Adrenal gland (tissue), 12 donors: ENCODE data around the gene BCL7A. TPM values are rescaled to one million over a fixed set of nuclear protein-coding genes. Genes with fewer than 3 reads are reported as not detected.

Experiments used
- DNase-seq, 7 donors: peaks; one replicate each; pipeline ENCODE4 v3.0.0-alpha.2; 2019 to 2020
- H3K27ac ChIP-seq, 5 donors: fragments of 200-600 bp; sonication (generic) in 4 of 5; 1 replicate in 3 of 5; 2 replicates in 2 of 5; pipeline versions ENCODE4 v1.5.1 to v1.8.0; 2016 to 2020; ENCODE audit warnings: mild to moderate bottlenecking in 1 of 5
- H3K27me3 ChIP-seq: fragments of 200-600 bp; 2 replicates; pipeline ENCODE4 v1.8.0; 2021
- H3K36me3 ChIP-seq, 2 donors: fragments of 200-600 bp; replicated peaks in 1 of 2; 1 replicate in 1 of 2; 2 replicates in 1 of 2; pipeline versions ENCODE4 v1.5.1 to v1.8.0; 2018 to 2022
- H3K4me1 ChIP-seq, 2 donors: fragments of 200-600 bp; replicated peaks in 1 of 2; 1 replicate in 1 of 2; 2 replicates in 1 of 2; pipeline versions ENCODE4 v1.5.1 to v1.8.0; 2018 to 2021
- H3K4me3 ChIP-seq, 4 donors: fragments of 200-600 bp; sonication (generic) in 3 of 4; one replicate each; pipeline ENCODE4 v1.5.1; 2016 to 2018
- H3K9me3 ChIP-seq, 3 donors: fragments of 200-600 bp; sonication (generic) in 1 of 3; replicated peaks in 1 of 3; 1 replicate in 2 of 3; 2 replicates in 1 of 3; pipeline versions ENCODE4 v1.5.1 to v1.8.0; 2016 to 2021
- CTCF ChIP-seq, 6 experiments: fragments of 450-650 bp in 4 of 6; fragments of 200-600 bp in 2 of 6; sonication (generic) in 1 of 6; IDR thresholded peaks; 1 replicate in 5 of 6; 2 replicates in 1 of 6; pipeline versions ENCODE4 v1.5.1 to v1.8.0; 2016 to 2021; ENCODE audit warnings: antibody characterized with exemption in 6 of 6, mild to moderate bottlenecking in 2 of 6, moderate library complexity in 1 of 6
- POLR2A ChIP-seq, 2 donors: fragments of 450-650 bp; IDR thresholded peaks; one replicate each; pipeline ENCODE4 v1.6.1; 2017; ENCODE audit warnings: antibody characterized with exemption in 2 of 2, mild to moderate bottlenecking in 2 of 2, moderate library complexity in 1 of 2
- WGBS, 4 donors: extraction: QIAGEN DNeasy Blood & Tissue Kit in 2 of 4; methylation state at CpG; one replicate each; pipeline versions ENCODE4 v1.1.5 to v1.1.7; 2013 to 2017; 5-methylcytosine and 5-hydroxymethylcytosine counted together
- intact Hi-C, 2 donors: fragments of 100-400 bp; cut with DNase I; formaldehyde crosslinking; loops; one replicate each; pipeline versions ENCODE4 v1.14.1 to v1.15.0; 2022 to 2023
- polyA plus RNA-seq, 3 donors: library from polyadenylated mRNA; stranded (reverse); fragments of 200-250 nt in 2 of 3; fragments of 350-450 nt in 1 of 3; fragmentation: Illumina TruSeq in 1 of 3; extraction: RNeasy Lipid Tissue Mini Kit (QIAGEN cat#74804) in 1 of 3; gene quantifications; one replicate each; pipeline ENCODE4 v1.2.3, GENCODE V29; 2013 to 2014
- total RNA-seq, 9 donors: library from RNA; depleted of rRNA in 4 of 9; stranded (reverse); fragments of >200 nt in 4 of 9; fragments of 120-200 nt in 1 of 9; fragmentation: NEBNext Ultra II Directional in 1 of 9; extraction: Animal tissue kit (Norgen Biotek cat#: 25700) in 1 of 9; gene quantifications; one replicate each; pipeline versions ENCODE4 v1.1.0 to v1.2.4, GENCODE V29; 2013 to 2023
- donor health status: healthy with polysubstance abuse.
- donor health status: Bipolar disorder and iron deficiency.
- donor health status: DM: yes; HTN: yes; CAD: no.
- donor health status: DM: no; HTN: no; CAD: no.
- donor health status: DM: no; HTN: no; CAD: no.
- donor health status: DM: yes; HTN: yes; CAD: no.

The BCL7A gene
- total and polyA plus RNA-seq, 12 donors: 1.6 to 11.5 (median 5.0) TPM

GRCh38 chr12:122078141-122079032, 56.7 kb downstream of the BCL7A start, which contains the start of gene MLXIP:
MLXIP (plus strand) TSS chr12:122078756; CDS start chr12:122078854, 98 bp downstream.
- Histone ChIP-seq H3K4me3 (peak within 1 kb of the TSS; percentile 25 to 91 (median 64)), H3K9me3 (no peaks in the 10 kb centered on the region), H3K27me3 (no peaks in the 10 kb centered on the region), H3K27ac (peak within 1 kb of the TSS; percentile 59 to 92 (median 82)), H3K4me1 (peaks cover 28 to 36% of the 10 kb centered on the region in 2 donors), H3K36me3 (no peaks in the 10 kb centered on the region)
- 1 to 5% (median 2%) methylated on average over 29 to 113 of the region's 113 CpGs for WGBS, 4 donors
- TF ChIP-seq CTCF (IDR thresholded peaks at IDR 0.05) (no peak), POLR2A (IDR thresholded peaks at IDR 0.05) (peak; percentile 97)
- peak; percentile 94 to 97 (median 95) for DNase-seq
- intact Hi-C loops: no loop called here

- Histone ChIP-seq H3K9me3 (no peaks in the 10 kb centered on the region), H3K27ac (peak overlapping the region; percentile 51 to 92 (median 82)), H3K36me3 (no peaks in the 10 kb centered on the region), H3K27me3 (no peaks in the 10 kb centered on the region), H3K4me3 (peak overlapping the region; percentile 25 to 91 (median 64)), H3K4me1 (peaks cover 33 to 40% of the 10 kb centered on the region in 2 donors)
- 0 to 1% (median 1%) methylated on average over 27 to 38 of the region's 38 CpGs; no CpG with 5 or more reads in 1 of the 4 donors for WGBS, 4 donors
- TF ChIP-seq POLR2A (IDR thresholded peaks at IDR 0.05): no peak
- TF ChIP-seq CTCF (IDR thresholded peaks at IDR 0.05): no peak
- peak in 5 of 7 donors; percentile 39 to 55 (median 47) for DNase-seq
- intact Hi-C loops: no loop called here
These were observed 57.4 kb downstream of the BCL7A start for GRCh38 chr12:122079033-122079531.

GRCh38 chr12:122079532-122080081, 57.9 kb downstream of the BCL7A start:
- Histone ChIP-seq H3K4me3 (peak overlapping the region; percentile 25 to 91 (median 64)), H3K9me3 (no peaks in the 10 kb centered on the region), H3K27ac (peak overlapping the region; percentile 51 to 92 (median 82)), H3K27me3 (no peaks in the 10 kb centered on the region), H3K36me3 (peaks cover 0 to 5% of the 10 kb centered on the region in 2 donors), H3K4me1 (peaks cover 33 to 40% of the 10 kb centered on the region in 2 donors)
- DNase-seq: peak in 2 of 7 donors; percentile 26 to 31
- 0 to 2% (median 1%) methylated on average over 11 to 13 of the region's 13 CpGs for WGBS, 4 donors
- intact Hi-C loops: no loop called here
- TF ChIP-seq CTCF (IDR thresholded peaks at IDR 0.05) (no peak), POLR2A (IDR thresholded peaks at IDR 0.05) (no peak)
